GM23248 (cell line): ENCODE measurements around the gene KRTAP9-3. TPM values are rescaled to one million over a fixed set of nuclear protein-coding genes. Genes with fewer than 3 reads are reported as not detected.
"Not testable (repeated sequence)": the region's sequence is repeated elsewhere in the genome, so short reads cannot be mapped to it uniquely, and the experiment has no call there.

Source experiments
- DNase-seq: peaks from one replicate; pipeline ENCODE4 v3.0.0-alpha.2; 2015
- H2AFZ ChIP-seq: fragments of 200-600 bp; sonication (generic); 2 replicates; pipeline ENCODE4 v1.6.1; 2016; ENCODE audit warnings: antibody characterized with exemption
- H3F3A ChIP-seq: fragments of 200-600 bp; sonication (generic); 2 replicates; pipeline ENCODE4 v1.6.1; 2016; ENCODE audit warnings: mild to moderate bottlenecking, antibody characterized with exemption, mixed run types; ENCODE audit not compliant: insufficient read depth
- H3K27ac ChIP-seq: fragments of 200-600 bp; sonication (generic); 2 replicates; pipeline ENCODE4 v1.5.1; 2016; ENCODE audit warnings: mild to moderate bottlenecking
- H3K27me3 ChIP-seq: fragments of 200-600 bp; sonication (generic); replicated peaks from 2 replicates; pipeline ENCODE4 v1.6.1; 2016; ENCODE audit warnings: mild to moderate bottlenecking; ENCODE audit not compliant: insufficient read depth
- H3K36me3 ChIP-seq: fragments of 200-600 bp; sonication (generic); 2 replicates; pipeline ENCODE4 v1.6.1; 2016; ENCODE audit warnings: low read depth, mild to moderate bottlenecking
- H3K4me1 ChIP-seq: fragments of 200-600 bp; sonication (generic); 2 replicates; pipeline ENCODE4 v1.6.1; 2016; ENCODE audit warnings: mild to moderate bottlenecking; ENCODE audit not compliant: insufficient read depth
- H3K4me2 ChIP-seq: fragments of 200-600 bp; sonication (generic); one replicate; pipeline ENCODE4 v1.6.1; 2016; ENCODE audit warnings: mild to moderate bottlenecking; ENCODE audit not compliant: unreplicated experiment
- H3K4me3 ChIP-seq: fragments of 200-600 bp; sonication (generic); 2 replicates; pipeline ENCODE4 v1.5.1; 2016; ENCODE audit warnings: mild to moderate bottlenecking
- H3K79me2 ChIP-seq: fragments of 200-600 bp; sonication (generic); 2 replicates; pipeline ENCODE4 v1.6.1; 2016; ENCODE audit warnings: mild to moderate bottlenecking; ENCODE audit not compliant: insufficient read depth
- H3K9ac ChIP-seq: fragments of 200-600 bp; sonication (generic); 2 replicates; pipeline ENCODE4 v1.6.1; 2016; ENCODE audit warnings: mild to moderate bottlenecking
- H3K9me2 ChIP-seq: fragments of 200-600 bp; sonication (generic); 2 replicates; pipeline ENCODE4 v1.6.1; 2016; ENCODE audit warnings: mixed run types, mild to moderate bottlenecking, moderate library complexity; ENCODE audit not compliant: insufficient read depth
- H3K9me3 ChIP-seq: fragments of 200-600 bp; sonication (generic); one replicate; pipeline ENCODE4 v1.6.1; 2017; ENCODE audit warnings: low read depth
- H4K20me1 ChIP-seq: fragments of 200-600 bp; sonication (generic); 2 replicates; pipeline ENCODE4 v1.6.0; 2016; ENCODE audit not compliant: insufficient read depth
- EZH2 ChIP-seq: fragments of 200-600 bp; sonication (generic); IDR thresholded peaks from 2 replicates; pipeline ENCODE4 v1.6.1; 2018; ENCODE audit warnings: antibody characterized with exemption, mild to moderate bottlenecking; ENCODE audit not compliant: insufficient read depth, poor library complexity, severe bottlenecking
- EZH2phosphoT487 ChIP-seq: fragments of 200-600 bp; sonication (generic); IDR thresholded peaks from 2 replicates; pipeline ENCODE4 v1.6.1; 2018; ENCODE audit warnings: antibody characterized with exemption, moderate library complexity, mild to moderate bottlenecking, low read depth; ENCODE audit not compliant: insufficient read depth
- WGBS, 2 experiments: methylation state at CpG; one replicate each; pipeline ENCODE4 v1.1.6; 2015 to 2017; ENCODE audit warnings: low lambda C conversion rate in 2 of 2, low coverage in 1 of 2; ENCODE audit errors: missing lambda C conversion rate in 2 of 2; 5-methylcytosine and 5-hydroxymethylcytosine counted together
- in situ Hi-C: fragments of 300-500 bp; cut with MboI; formaldehyde crosslinking; loops from 2 replicates; pipeline ENCODE4 v1.15.0; 2020
- polyA plus RNA-seq: library from polyadenylated mRNA; unstranded; fragments of >200 nt; fragmentation: Nextera tagmentation; extraction: Ambion mirVana; gene quantifications from 2 replicates; pipeline ENCODE4 v1.2.1, GENCODE V29; 2016
- total RNA-seq: library from RNA; depleted of rRNA; stranded (reverse); fragments of >200 nt; shearing (Covaris generic); gene quantifications from 2 replicates; pipeline ENCODE4 v1.2.3, GENCODE V29; 2014

Gene KRTAP9-3
- total and polyA plus RNA-seq, 2 experiments from 2014 or later = not detected

- no peak overlapping the region for H2AFZ ChIP-seq
- H3K9me3 ChIP-seq = no peaks in the 10 kb centered on the region
- H3K36me3 ChIP-seq = no peaks in the 10 kb centered on the region
- DNase-seq = no peak
- H3K4me2 ChIP-seq = no peak overlapping the region
- H3K27me3 ChIP-seq = no peaks in the 10 kb centered on the region
- no peaks in the 10 kb centered on the region for H3K4me1 ChIP-seq
- TF ChIP-seq EZH2 (no peak), EZH2phosphoT487 (no peak)
- no peak overlapping the region for H3K4me3 ChIP-seq
- H3K79me2 ChIP-seq = no peaks in the 10 kb centered on the region
- H3K27ac ChIP-seq = no peak overlapping the region
- no peaks in the 10 kb centered on the region for H4K20me1 ChIP-seq
- no peaks in the 10 kb centered on the region for H3K9me2 ChIP-seq
- no peak overlapping the region for H3K9ac ChIP-seq
- no peaks in the 10 kb centered on the region for H3F3A ChIP-seq
- in situ Hi-C loops = no loop called here
Observed at GRCh38 chr17:41230094-41230493, 2.2 kb upstream of the KRTAP9-3 start.

GRCh38 chr17:41231731-41232130 lies 518 bp upstream of the KRTAP9-3 start:
- H3K9ac ChIP-seq = no peak overlapping the region
- 84 to 87% methylated on average over 6 of the region's 6 CpGs for WGBS, 2 experiments
- H3K27ac ChIP-seq = no peak overlapping the region
- H3K27me3 ChIP-seq = no peaks in the 10 kb centered on the region
- TF ChIP-seq EZH2phosphoT487 = no peak
- no peak for TF ChIP-seq EZH2
- in situ Hi-C loops = no loop called here
- no peaks in the 10 kb centered on the region for H3K9me2 ChIP-seq
- no peak for DNase-seq
- H3K4me3 ChIP-seq = no peak overlapping the region
- H3K9me3 ChIP-seq = no peaks in the 10 kb centered on the region
- H4K20me1 ChIP-seq = no peaks in the 10 kb centered on the region
- no peaks in the 10 kb centered on the region for H3K79me2 ChIP-seq
- H2AFZ ChIP-seq = no peak overlapping the region
- H3K4me2 ChIP-seq = no peak overlapping the region
- H3K36me3 ChIP-seq = no peaks in the 10 kb centered on the region
- H3K4me1 ChIP-seq = no peaks in the 10 kb centered on the region
- no peaks in the 10 kb centered on the region for H3F3A ChIP-seq

GRCh38 chr17:41237116-41237515 lies 4.9 kb downstream of the KRTAP9-3 start:
- H3K9me3 ChIP-seq, H3K79me2 ChIP-seq, H3F3A ChIP-seq, H4K20me1 ChIP-seq, H2AFZ ChIP-seq, H3K27ac ChIP-seq, H3K36me3 ChIP-seq, H3K9ac ChIP-seq, H3K4me1 ChIP-seq, H3K27me3 ChIP-seq, in situ Hi-C loops, H3K4me2 ChIP-seq, DNase-seq, H3K4me3 ChIP-seq, H3K9me2 ChIP-seq: not testable (repeated sequence)
- WGBS, 2 experiments = 66 to 74% methylated on average over 4 of the region's 4 CpGs

GRCh38 chr17:41237949-41238437 lies 5.7 kb downstream of the KRTAP9-3 start, which contains the start of gene KRTAP9-8:
Gene KRTAP9-8, plus strand, starts transcription at chr17:41237999. Its CDS starts 53 bp downstream, at chr17:41238052.
- WGBS, 2 experiments = 23 to 51% methylated on average over 2 to 3 of the region's 3 CpGs
- in situ Hi-C loops, H2AFZ ChIP-seq: not testable (repeated sequence)

GRCh38 chr17:41246995-41247787 lies 14.9 kb downstream of the KRTAP9-3 start:
- H3K79me2 ChIP-seq, H3F3A ChIP-seq, H3K36me3 ChIP-seq, H3K9me3 ChIP-seq, H3K9me2 ChIP-seq, H3K4me2 ChIP-seq, H3K27me3 ChIP-seq, H3K4me1 ChIP-seq, H3K27ac ChIP-seq, in situ Hi-C loops, H3K9ac ChIP-seq, H4K20me1 ChIP-seq, DNase-seq, H3K4me3 ChIP-seq, H2AFZ ChIP-seq: not testable (repeated sequence)
- 41 to 50% methylated on average over 1 to 2 of the region's 2 CpGs for WGBS, 2 experiments

More at GRCh38 chr17:41237949-41238437, 5.7 kb downstream of the KRTAP9-3 start, which contains the start of gene KRTAP9-8:
- H3F3A ChIP-seq, H3K27me3 ChIP-seq, H3K27ac ChIP-seq, H3K9me3 ChIP-seq, DNase-seq, H4K20me1 ChIP-seq, H3K4me3 ChIP-seq, H3K79me2 ChIP-seq, H3K4me1 ChIP-seq, H3K4me2 ChIP-seq, H3K9ac ChIP-seq, H3K9me2 ChIP-seq, H3K36me3 ChIP-seq: not testable (repeated sequence)

GRCh38 chr17:41249637-41250240 lies 17.5 kb downstream of the KRTAP9-3 start, which contains the start of gene KRTAP9-4:
Gene KRTAP9-4, plus strand, starts transcription at chr17:41249687. Its CDS starts 34 bp downstream, at chr17:41249721.
- H3K4me1 ChIP-seq, in situ Hi-C loops, H3K27me3 ChIP-seq, DNase-seq, H3K79me2 ChIP-seq, H3K9me3 ChIP-seq, H2AFZ ChIP-seq, H3K36me3 ChIP-seq, H3K4me2 ChIP-seq, H3K9me2 ChIP-seq, H3K9ac ChIP-seq, H3F3A ChIP-seq, H4K20me1 ChIP-seq, H3K27ac ChIP-seq, H3K4me3 ChIP-seq: not testable (repeated sequence)
- 40 to 61% methylated on average over 1 to 2 of the region's 2 CpGs for WGBS, 2 experiments
